Measurements from ENCODE around the gene TMEM213. TPM values are rescaled to one million over a fixed set of nuclear protein-coding genes. Genes with fewer than 3 reads are reported as not detected.

TMEM213 gene
- total RNA-seq, 1 donor from 2014 or later, result not detected

DNA sequence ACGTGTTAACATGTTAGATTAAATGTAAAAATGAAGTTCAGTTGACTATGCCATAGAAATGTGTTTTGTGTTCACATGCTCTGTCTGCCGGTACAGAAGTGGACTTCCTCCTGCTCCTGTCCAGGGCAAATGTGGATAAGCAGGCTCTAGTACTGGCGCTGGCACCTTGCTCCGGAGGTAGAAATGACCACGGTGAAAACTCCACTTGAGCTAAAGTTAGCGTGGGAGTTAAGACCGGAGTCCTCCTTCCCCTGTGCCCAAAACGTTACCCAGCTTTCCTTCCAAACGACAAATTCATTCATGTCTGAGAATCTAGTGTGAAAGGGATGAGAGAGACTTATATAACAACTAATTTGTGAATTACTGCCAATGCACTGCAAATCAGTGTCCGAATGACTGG is 35.2 kb downstream of the TMEM213 start:
- no peaks in the 10 kb centered on the region for H3K4me1 Mint-ChIP-seq (ENCODE audit: low read depth)

DNA sequence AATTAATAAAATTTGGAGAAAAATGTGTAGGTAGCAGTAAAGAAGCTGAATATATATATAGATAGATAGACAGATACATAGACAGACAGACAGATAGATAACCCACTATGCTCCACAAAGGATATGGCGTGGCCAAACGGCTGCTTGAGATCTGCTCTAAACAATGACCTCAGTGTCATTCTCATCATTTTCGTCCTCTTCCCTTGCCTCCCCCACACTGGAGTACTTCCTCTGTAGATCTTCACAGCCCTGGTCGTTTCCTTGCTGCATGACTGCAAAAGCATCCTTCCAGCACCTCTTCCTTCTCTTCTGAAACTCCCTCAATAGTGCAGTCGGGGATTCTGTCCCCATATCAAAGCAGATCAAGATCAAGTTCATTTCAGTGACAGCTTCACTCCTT is 35.8 kb downstream of the TMEM213 start:
- H3K27ac Mint-ChIP-seq, result no peak overlapping the region
- H3K9me3 Mint-ChIP-seq (ENCODE audit: low read depth), result no peaks in the 10 kb centered on the region
- H3K27me3 Mint-ChIP-seq, result no peaks in the 10 kb centered on the region
- no peak overlapping the region for H3K4me3 Mint-ChIP-seq (ENCODE audit: low read depth)
- TF ChIP-seq CTCF (IDR thresholded peaks at IDR 0.05; ENCODE audit: unreplicated experiment), result no peak
- DNase-seq (ENCODE audit: low spot score, unreplicated experiment), result no peak
- peaks cover 24% of the 10 kb centered on the region for H3K36me3 Mint-ChIP-seq (ENCODE audit: insufficient read depth)
- no peaks in the 10 kb centered on the region for H3K4me1 Mint-ChIP-seq (ENCODE audit: low read depth)

More for the DNA sequence above, 35.2 kb downstream of the TMEM213 start:
- Mint-ChIP-seq H3K27me3 (no peaks in the 10 kb centered on the region), H3K4me3 (ENCODE audit: low read depth) (no peak overlapping the region), H3K9me3 (ENCODE audit: low read depth) (no peaks in the 10 kb centered on the region), H3K27ac (peak overlapping the region; percentile 49), H3K36me3 (ENCODE audit: insufficient read depth) (peaks cover 21% of the 10 kb centered on the region)
- TF ChIP-seq CTCF (IDR thresholded peaks at IDR 0.05; ENCODE audit: unreplicated experiment), result no peak
- no peak for DNase-seq (ENCODE audit: low spot score, unreplicated experiment)

GRCh38 chr7:138834583-138834982 is 36.8 kb downstream of the TMEM213 start:
- Mint-ChIP-seq H3K27ac (no peak overlapping the region), H3K36me3 (ENCODE audit: insufficient read depth) (peaks cover 27% of the 10 kb centered on the region), H3K4me1 (ENCODE audit: low read depth) (no peaks in the 10 kb centered on the region), H3K27me3 (no peaks in the 10 kb centered on the region), H3K9me3 (ENCODE audit: low read depth) (no peaks in the 10 kb centered on the region), H3K4me3 (ENCODE audit: low read depth) (no peak overlapping the region)
- DNase-seq (ENCODE audit: low spot score, unreplicated experiment), result no peak
- TF ChIP-seq CTCF (IDR thresholded peaks at IDR 0.05; ENCODE audit: unreplicated experiment), result no peak

DNA sequence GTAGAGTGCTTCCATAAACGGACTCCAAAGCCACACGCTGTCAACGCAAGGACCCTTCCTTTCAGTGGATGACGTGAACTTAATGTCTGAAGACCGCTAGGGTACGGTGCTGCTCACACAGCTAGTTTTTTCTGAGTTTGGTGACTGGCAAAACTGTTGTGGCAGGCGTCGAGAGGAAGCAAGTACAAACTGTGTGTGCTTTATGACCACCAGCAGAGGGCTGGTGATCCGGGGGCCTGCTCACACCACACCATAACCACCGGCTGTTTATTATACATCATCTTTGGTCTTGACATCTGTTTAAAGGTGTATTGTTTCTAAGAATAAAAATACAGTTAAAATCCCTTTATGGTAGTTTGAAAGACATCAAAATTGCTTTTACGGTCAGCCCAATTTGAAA is 37.3 kb downstream of the TMEM213 start:
- H3K36me3 Mint-ChIP-seq (ENCODE audit: insufficient read depth), result peaks cover 29% of the 10 kb centered on the region
- no peaks in the 10 kb centered on the region for H3K4me1 Mint-ChIP-seq (ENCODE audit: low read depth)
- H3K27ac Mint-ChIP-seq, result no peak overlapping the region
- no peak overlapping the region for H3K4me3 Mint-ChIP-seq (ENCODE audit: low read depth)
- TF ChIP-seq CTCF (IDR thresholded peaks at IDR 0.05; ENCODE audit: unreplicated experiment), result peak; percentile 19
- DNase-seq (ENCODE audit: low spot score, unreplicated experiment), result no peak
- no peaks in the 10 kb centered on the region for H3K27me3 Mint-ChIP-seq
- no peaks in the 10 kb centered on the region for H3K9me3 Mint-ChIP-seq (ENCODE audit: low read depth)

DNA sequence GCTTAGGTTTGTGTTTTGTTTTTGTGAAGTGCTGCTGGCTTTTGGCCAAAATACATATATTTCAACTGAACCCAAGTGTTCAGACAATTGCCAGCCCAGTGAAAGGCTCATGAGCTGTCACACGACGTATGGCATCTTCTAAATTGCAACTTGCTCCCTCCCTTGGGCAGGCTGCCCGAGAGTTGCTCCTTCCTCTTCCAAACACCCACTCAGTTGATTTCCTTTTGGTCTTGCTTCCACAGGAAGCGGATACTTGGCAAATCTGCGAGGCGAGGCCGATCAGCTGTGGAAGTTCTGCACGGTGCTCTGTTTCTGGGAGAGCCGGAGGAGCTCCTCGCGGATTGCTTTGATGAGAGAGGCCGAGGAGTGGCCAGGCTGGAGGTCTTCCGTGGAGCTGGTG is 39.8 kb downstream of the TMEM213 start:
- Mint-ChIP-seq H3K27me3 (no peaks in the 10 kb centered on the region), H3K4me3 (ENCODE audit: low read depth) (no peak overlapping the region), H3K4me1 (ENCODE audit: low read depth) (no peaks in the 10 kb centered on the region), H3K27ac (no peak overlapping the region), H3K36me3 (ENCODE audit: insufficient read depth) (peaks cover 32% of the 10 kb centered on the region), H3K9me3 (ENCODE audit: low read depth) (no peaks in the 10 kb centered on the region)
- no peak for DNase-seq (ENCODE audit: low spot score, unreplicated experiment)
- no peak for TF ChIP-seq CTCF (IDR thresholded peaks at IDR 0.05; ENCODE audit: unreplicated experiment)
